ENCODE data around the gene TBC1D8. TPM values are rescaled to one million over a fixed set of nuclear protein-coding genes. Genes with fewer than 3 reads are reported as not detected.

Gene TBC1D8
- total and polyA plus RNA-seq, 2 of the 13 experiments (the other 11 are each of a cell fraction or from before 2014, with no cell fraction given) = 45.1 to 95.4 TPM

DNA sequence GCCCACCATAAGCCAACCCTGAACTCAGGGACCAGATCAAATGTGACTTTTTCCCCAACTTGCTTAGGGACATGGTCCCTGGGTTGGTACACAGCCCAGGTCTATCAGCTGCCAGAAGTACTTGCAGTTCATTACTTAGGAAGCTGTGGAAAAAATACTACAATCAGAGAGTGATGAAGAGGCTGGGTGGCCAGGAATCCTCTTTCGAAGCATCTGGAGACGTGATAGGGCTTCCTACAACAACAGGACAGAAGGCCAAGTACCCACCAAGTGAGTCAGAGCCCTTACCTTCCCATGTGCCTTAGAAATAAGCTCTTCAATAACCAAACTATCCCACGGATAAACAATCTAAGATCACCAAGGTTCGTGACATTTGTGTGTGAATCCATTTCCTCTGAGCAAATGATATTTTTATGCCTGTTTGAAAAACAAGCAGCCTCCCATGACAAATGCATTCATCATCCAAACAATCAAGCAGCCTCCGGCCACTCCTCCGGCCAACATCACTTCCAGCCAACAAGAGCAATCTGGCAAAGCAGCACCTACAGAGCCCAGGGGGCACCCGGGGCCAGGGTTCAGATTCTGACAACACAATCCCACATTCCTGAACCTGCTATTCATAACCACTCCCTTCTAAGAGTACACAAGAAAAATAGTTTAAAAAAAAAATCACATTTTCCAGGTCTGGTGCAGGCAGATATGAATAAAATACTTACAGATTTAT is 26.4 kb downstream of the TBC1D8 start (continued):
- TF ChIP-seq GPN1 (CRISPR knock-in tag; IDR thresholded peaks at IDR 0.05; ENCODE audit: borderline replicate concordance) (no peak), ZNF558 (CRISPR knock-in tag; IDR thresholded peaks at IDR 0.05; ENCODE audit: borderline replicate concordance) (no peak), ZMYM3 (CRISPR knock-in tag; IDR thresholded peaks at IDR 0.05) (peak; percentile 84), SCMH1 (CRISPR knock-in tag; IDR thresholded peaks at IDR 0.05; ENCODE audit: borderline replicate concordance) (no peak), ELK4 (CRISPR knock-in tag; IDR thresholded peaks at IDR 0.05; ENCODE audit: borderline replicate concordance) (no peak), AKNA (CRISPR knock-in tag; IDR thresholded peaks at IDR 0.05; ENCODE audit: borderline replicate concordance) (no peak), ZNF713 (CRISPR knock-in tag; IDR thresholded peaks at IDR 0.05) (no peak), ZNF772 (CRISPR knock-in tag; IDR thresholded peaks at IDR 0.05) (peak; percentile 53; the same call in 1 of the 2 replicates), ZNF496 (CRISPR knock-in tag; IDR thresholded peaks at IDR 0.05; ENCODE audit: insufficient replicate concordance) (no peak), NKX3-1 (CRISPR knock-in tag; IDR thresholded peaks at IDR 0.05) (no peak), ZFP1 (CRISPR knock-in tag; IDR thresholded peaks at IDR 0.05) (peak; percentile 81; the same call in 1 of the 2 replicates), FOXA3 (CRISPR knock-in tag; IDR thresholded peaks at IDR 0.05) (peak; percentile 89), MED1 (CRISPR knock-in tag; IDR thresholded peaks at IDR 0.05) (peak; percentile 95), ISL2 (CRISPR knock-in tag; IDR thresholded peaks at IDR 0.05) (peak; percentile 72), JDP2 (CRISPR knock-in tag; IDR thresholded peaks at IDR 0.05; ENCODE audit: borderline replicate concordance) (no peak)
- TF ChIP-seq, protein P1, sequence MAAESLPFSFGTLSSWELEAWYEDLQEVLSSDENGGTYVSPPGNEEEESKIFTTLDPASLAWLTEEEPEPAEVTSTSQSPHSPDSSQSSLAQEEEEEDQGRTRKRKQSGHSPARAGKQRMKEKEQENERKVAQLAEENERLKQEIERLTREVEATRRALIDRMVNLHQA (CRISPR knock-in tag; IDR thresholded peaks at IDR 0.05) = no peak
- TF ChIP-seq, protein P2, sequence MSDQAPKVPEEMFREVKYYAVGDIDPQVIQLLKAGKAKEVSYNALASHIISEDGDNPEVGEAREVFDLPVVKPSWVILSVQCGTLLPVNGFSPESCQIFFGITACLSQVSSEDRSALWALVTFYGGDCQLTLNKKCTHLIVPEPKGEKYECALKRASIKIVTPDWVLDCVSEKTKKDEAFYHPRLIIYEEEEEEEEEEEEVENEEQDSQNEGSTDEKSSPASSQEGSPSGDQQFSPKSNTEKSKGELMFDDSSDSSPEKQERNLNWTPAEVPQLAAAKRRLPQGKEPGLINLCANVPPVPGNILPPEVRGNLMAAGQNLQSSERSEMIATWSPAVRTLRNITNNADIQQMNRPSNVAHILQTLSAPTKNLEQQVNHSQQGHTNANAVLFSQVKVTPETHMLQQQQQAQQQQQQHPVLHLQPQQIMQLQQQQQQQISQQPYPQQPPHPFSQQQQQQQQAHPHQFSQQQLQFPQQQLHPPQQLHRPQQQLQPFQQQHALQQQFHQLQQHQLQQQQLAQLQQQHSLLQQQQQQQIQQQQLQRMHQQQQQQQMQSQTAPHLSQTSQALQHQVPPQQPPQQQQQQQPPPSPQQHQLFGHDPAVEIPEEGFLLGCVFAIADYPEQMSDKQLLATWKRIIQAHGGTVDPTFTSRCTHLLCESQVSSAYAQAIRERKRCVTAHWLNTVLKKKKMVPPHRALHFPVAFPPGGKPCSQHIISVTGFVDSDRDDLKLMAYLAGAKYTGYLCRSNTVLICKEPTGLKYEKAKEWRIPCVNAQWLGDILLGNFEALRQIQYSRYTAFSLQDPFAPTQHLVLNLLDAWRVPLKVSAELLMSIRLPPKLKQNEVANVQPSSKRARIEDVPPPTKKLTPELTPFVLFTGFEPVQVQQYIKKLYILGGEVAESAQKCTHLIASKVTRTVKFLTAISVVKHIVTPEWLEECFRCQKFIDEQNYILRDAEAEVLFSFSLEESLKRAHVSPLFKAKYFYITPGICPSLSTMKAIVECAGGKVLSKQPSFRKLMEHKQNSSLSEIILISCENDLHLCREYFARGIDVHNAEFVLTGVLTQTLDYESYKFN (CRISPR knock-in tag; conservative IDR thresholded peaks at IDR 0.05) = peak; percentile 91

Data from HepG2 (cell line).